SKM-1 (cell line): ENCODE measurements around the gene NPIPB9.
"Not testable (repeated sequence)": the region's sequence is repeated elsewhere in the genome, so short reads cannot be mapped to it uniquely, and the experiment has no call there.

Experiments used
- DNase-seq: peaks from one replicate; lab custom pipeline; 2025; ENCODE audit not compliant: unreplicated experiment; lab: John Stamatoyannopoulos, UW

The NPIPB9 gene

GRCh38 chr16:28751487-28751886 is at the start of gene NPIPB9:
NPIPB9 (plus strand) TSS chr16:28751787.
- DNase-seq, result not testable (repeated sequence)

- DNase-seq, result not testable (repeated sequence)
Observed at GRCh38 chr16:28704246-28704645, 47.3 kb upstream of the NPIPB9 start.

GRCh38 chr16:28711220-28712083 is 40.1 kb upstream of the NPIPB9 start, which contains the start of gene EIF3C:
EIF3C (plus strand) TSS chr16:28711464; CDS start chr16:28711687, 223 bp downstream.
- not testable (repeated sequence) for DNase-seq

- not testable (repeated sequence) for DNase-seq
Observed at GRCh38 chr16:28722852-28723650, 28.5 kb upstream of the NPIPB9 start.

- not testable (repeated sequence) for DNase-seq
Observed at GRCh38 chr16:28731253-28731652, 20.3 kb upstream of the NPIPB9 start.

- not testable (repeated sequence) for DNase-seq
Observed at GRCh38 chr16:28732455-28733124, 19.0 kb upstream of the NPIPB9 start.

- DNase-seq, result not testable (repeated sequence)
Observed at GRCh38 chr16:28739787-28740186, 11.8 kb upstream of the NPIPB9 start.

GRCh38 chr16:28740631-28741030 is 11.0 kb upstream of the NPIPB9 start:
- DNase-seq, result not testable (repeated sequence)

- not testable (repeated sequence) for DNase-seq
Observed at GRCh38 chr16:28741295-28741694, 10.3 kb upstream of the NPIPB9 start.

GRCh38 chr16:28746618-28747350 is 4.8 kb upstream of the NPIPB9 start:
- not testable (repeated sequence) for DNase-seq

- not testable (repeated sequence) for DNase-seq
Observed at GRCh38 chr16:28749997-28750465, 1.6 kb upstream of the NPIPB9 start.

- DNase-seq, result not testable (repeated sequence)
Observed at GRCh38 chr16:28750469-28751067, 1.0 kb upstream of the NPIPB9 start.

GRCh38 chr16:28781697-28782096 is 30.1 kb downstream of the NPIPB9 start:
- DNase-seq, result not testable (repeated sequence)

GRCh38 chr16:28782357-28782756 is 30.8 kb downstream of the NPIPB9 start:
- not testable (repeated sequence) for DNase-seq

- DNase-seq, result peak; percentile 23
Observed at GRCh38 chr16:28802235-28803019, 50.8 kb downstream of the NPIPB9 start.

- not testable (repeated sequence) for DNase-seq
Observed at GRCh38 chr16:28807445-28808120, 56.0 kb downstream of the NPIPB9 start.

- no peak for DNase-seq
Observed at GRCh38 chr16:28820016-28820415, 68.4 kb downstream of the NPIPB9 start.

GRCh38 chr16:28820546-28820945 is 69.0 kb downstream of the NPIPB9 start:
- not testable (repeated sequence) for DNase-seq
